ENCODE measurements around the gene TSTD2. TPM values are rescaled to one million over a fixed set of nuclear protein-coding genes. Genes with fewer than 3 reads are reported as not detected.

Gene TSTD2
- total RNA-seq, 1 experiment from 2014 or later = 16.8 TPM

DNA sequence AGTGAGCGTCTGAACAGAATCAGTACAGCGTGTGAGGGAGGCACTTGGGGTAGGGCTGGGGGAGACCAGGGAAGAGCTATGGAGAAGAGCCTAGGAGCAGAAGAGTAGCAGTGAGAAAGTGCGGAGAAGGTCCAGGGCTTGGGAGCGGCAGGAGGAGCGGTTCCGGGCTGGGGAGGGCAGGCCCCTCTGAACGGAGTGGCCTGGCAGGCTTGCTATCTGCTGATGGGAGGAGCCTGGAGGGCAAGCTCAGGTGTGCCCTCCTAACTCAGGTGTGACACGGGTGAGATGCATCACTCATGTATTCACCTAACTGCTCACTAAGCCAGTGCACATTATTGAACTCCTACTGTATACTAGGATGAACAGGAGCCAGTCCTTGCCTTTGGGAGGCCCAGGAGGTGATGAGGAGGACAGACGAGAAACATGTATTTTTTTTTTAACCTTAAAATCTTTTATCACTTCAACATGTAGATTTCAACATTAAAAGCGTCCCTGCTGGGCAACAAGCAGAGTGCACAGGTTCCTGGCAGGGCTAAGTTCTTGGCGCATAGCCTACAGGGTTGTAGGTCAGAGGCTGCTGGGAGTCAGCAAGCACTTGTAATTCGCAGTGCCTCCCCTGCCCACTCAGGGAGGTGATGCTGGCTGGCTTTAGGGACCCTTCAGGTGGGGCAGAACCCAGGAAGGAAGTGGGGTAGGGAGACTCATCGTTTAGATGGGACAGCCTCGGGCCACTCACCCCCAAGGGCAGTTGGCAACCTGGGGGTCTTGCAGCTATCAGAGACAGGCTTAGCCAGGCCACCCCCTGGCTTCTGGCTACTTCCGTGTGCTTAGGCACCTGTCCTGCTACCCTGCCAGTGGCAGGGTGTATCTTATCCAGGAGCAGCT is 76.2 kb downstream of the TSTD2 start:
- Mint-ChIP-seq H3K27ac (no peak overlapping the region), H3K27me3 (ENCODE audit: low read depth) (no peaks in the 10 kb centered on the region), H3K36me3 (no peaks in the 10 kb centered on the region), H3K4me1 (peaks cover 23% of the 10 kb centered on the region), H3K4me3 (no peak overlapping the region), H3K9me3 (no peaks in the 10 kb centered on the region)
- TF ChIP-seq EMX1 (CRISPR knock-in tag; IDR thresholded peaks at IDR 0.05) (no peak), GTF2I (CRISPR knock-in tag; conservative IDR thresholded peaks at IDR 0.05) (no peak), ZNF121 (CRISPR knock-in tag; IDR thresholded peaks at IDR 0.05) (no peak), ESRRA (CRISPR knock-in tag; IDR thresholded peaks at IDR 0.05; ENCODE audit: borderline replicate concordance) (no peak), NFYB (CRISPR knock-in tag; conservative IDR thresholded peaks at IDR 0.05; ENCODE audit: low read depth) (no peak)
- TF ChIP-seq, protein P1, sequence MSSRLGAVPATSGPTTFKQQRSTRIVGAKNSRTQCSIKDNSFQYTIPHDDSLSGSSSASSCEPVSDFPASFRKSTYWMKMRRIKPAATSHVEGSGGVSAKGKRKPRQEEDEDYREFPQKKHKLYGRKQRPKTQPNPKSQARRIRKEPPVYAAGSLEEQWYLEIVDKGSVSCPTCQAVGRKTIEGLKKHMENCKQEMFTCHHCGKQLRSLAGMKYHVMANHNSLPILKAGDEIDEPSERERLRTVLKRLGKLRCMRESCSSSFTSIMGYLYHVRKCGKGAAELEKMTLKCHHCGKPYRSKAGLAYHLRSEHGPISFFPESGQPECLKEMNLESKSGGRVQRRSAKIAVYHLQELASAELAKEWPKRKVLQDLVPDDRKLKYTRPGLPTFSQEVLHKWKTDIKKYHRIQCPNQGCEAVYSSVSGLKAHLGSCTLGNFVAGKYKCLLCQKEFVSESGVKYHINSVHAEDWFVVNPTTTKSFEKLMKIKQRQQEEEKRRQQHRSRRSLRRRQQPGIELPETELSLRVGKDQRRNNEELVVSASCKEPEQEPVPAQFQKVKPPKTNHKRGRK (CRISPR knock-in tag; IDR thresholded peaks at IDR 0.05; ENCODE audit: borderline replicate concordance) = no peak
- TF ChIP-seq, protein P2, sequence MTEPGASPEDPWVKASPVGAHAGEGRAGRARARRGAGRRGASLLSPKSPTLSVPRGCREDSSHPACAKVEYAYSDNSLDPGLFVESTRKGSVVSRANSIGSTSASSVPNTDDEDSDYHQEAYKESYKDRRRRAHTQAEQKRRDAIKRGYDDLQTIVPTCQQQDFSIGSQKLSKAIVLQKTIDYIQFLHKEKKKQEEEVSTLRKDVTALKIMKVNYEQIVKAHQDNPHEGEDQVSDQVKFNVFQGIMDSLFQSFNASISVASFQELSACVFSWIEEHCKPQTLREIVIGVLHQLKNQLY (CRISPR knock-in tag; IDR thresholded peaks at IDR 0.05) = no peak
- TF ChIP-seq, protein P3, sequence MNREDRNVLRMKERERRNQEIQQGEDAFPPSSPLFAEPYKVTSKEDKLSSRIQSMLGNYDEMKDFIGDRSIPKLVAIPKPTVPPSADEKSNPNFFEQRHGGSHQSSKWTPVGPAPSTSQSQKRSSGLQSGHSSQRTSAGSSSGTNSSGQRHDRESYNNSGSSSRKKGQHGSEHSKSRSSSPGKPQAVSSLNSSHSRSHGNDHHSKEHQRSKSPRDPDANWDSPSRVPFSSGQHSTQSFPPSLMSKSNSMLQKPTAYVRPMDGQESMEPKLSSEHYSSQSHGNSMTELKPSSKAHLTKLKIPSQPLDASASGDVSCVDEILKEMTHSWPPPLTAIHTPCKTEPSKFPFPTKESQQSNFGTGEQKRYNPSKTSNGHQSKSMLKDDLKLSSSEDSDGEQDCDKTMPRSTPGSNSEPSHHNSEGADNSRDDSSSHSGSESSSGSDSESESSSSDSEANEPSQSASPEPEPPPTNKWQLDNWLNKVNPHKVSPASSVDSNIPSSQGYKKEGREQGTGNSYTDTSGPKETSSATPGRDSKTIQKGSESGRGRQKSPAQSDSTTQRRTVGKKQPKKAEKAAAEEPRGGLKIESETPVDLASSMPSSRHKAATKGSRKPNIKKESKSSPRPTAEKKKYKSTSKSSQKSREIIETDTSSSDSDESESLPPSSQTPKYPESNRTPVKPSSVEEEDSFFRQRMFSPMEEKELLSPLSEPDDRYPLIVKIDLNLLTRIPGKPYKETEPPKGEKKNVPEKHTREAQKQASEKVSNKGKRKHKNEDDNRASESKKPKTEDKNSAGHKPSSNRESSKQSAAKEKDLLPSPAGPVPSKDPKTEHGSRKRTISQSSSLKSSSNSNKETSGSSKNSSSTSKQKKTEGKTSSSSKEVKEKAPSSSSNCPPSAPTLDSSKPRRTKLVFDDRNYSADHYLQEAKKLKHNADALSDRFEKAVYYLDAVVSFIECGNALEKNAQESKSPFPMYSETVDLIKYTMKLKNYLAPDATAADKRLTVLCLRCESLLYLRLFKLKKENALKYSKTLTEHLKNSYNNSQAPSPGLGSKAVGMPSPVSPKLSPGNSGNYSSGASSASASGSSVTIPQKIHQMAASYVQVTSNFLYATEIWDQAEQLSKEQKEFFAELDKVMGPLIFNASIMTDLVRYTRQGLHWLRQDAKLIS (CRISPR knock-in tag; IDR thresholded peaks at IDR 0.05; ENCODE audit: borderline replicate concordance) = no peak
- ChIA-PET CTCF (interaction anchor here (0.8 to 2.7 kb wide), 3 partner anchors 41 to 97 kb away, joined by 4 to 12 read pairs (median 10); partner anchors contain the start of gene TMOD1), POLR2A (no interaction called here)
- ATAC-seq (peak; percentile 38), DNase-seq (ENCODE audit: low spot score) (no peak)

DNA sequence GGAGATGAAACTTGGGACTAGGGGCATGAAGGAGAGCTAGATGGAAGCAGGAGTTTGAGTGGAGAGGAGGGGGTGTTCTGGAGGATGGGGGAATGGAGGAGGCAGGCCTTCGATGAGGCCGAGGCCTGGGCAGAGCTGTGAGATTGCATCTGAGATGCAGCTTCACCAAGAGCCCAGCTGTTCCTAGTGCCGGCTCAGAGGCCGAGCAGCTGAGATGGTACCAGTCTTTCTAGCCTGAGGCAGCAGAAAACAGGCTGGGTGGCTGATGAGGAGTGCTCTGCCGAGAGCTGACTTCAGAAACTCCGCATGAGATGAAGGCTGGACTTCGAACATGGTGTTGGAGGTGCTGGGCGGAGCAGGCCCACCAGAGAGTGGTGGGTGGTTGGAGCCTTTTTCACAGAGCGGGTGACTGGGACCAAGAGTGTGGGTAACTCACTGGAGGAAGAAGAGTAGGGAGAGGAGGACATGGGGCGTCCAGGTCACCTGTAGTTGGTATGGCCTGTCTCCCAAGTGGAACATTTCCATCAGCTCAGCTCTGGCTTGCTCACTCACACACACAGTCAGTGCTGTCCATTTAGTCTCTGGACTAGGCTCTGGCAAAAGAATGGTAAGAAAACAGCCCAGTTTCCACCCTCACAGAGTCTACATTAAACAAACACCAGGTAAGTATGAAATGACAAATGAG is 77.0 kb downstream of the TSTD2 start:
- no peaks in the 10 kb centered on the region for H3K36me3 Mint-ChIP-seq
- H3K4me1 Mint-ChIP-seq = peaks cover 23% of the 10 kb centered on the region
- no peaks in the 10 kb centered on the region for H3K27me3 Mint-ChIP-seq (ENCODE audit: low read depth)
- ChIA-PET CTCF (interaction anchor here (1.5 to 2.7 kb wide), 2 partner anchors 42 to 55 kb away, joined by 10 to 12 read pairs; partner anchors contain the start of gene TMOD1), POLR2A (no interaction called here)
- no peak for DNase-seq (ENCODE audit: low spot score)
- ATAC-seq = no peak
- no peaks in the 10 kb centered on the region for H3K9me3 Mint-ChIP-seq
- H3K4me3 Mint-ChIP-seq = no peak overlapping the region
- no peak overlapping the region for H3K27ac Mint-ChIP-seq
- no peak for TF ChIP-seq OVOL2 (CRISPR knock-in tag; IDR thresholded peaks at IDR 0.05; ENCODE audit: borderline replicate concordance)
- TF ChIP-seq, protein P4, sequence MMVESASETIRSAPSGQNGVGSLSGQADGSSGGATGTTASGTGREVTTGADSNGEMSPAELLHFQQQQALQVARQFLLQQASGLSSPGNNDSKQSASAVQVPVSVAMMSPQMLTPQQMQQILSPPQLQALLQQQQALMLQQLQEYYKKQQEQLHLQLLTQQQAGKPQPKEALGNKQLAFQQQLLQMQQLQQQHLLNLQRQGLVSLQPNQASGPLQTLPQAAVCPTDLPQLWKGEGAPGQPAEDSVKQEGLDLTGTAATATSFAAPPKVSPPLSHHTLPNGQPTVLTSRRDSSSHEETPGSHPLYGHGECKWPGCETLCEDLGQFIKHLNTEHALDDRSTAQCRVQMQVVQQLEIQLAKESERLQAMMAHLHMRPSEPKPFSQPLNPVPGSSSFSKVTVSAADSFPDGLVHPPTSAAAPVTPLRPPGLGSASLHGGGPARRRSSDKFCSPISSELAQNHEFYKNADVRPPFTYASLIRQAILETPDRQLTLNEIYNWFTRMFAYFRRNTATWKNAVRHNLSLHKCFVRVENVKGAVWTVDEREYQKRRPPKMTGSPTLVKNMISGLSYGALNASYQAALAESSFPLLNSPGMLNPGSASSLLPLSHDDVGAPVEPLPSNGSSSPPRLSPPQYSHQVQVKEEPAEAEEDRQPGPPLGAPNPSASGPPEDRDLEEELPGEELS (CRISPR knock-in tag; IDR thresholded peaks at IDR 0.05) = no peak
- TF ChIP-seq MXD4 (CRISPR knock-in tag; IDR thresholded peaks at IDR 0.05; ENCODE audit: borderline replicate concordance) = no peak
- TF ChIP-seq ZNF263 (CRISPR knock-in tag; IDR thresholded peaks at IDR 0.05; ENCODE audit: low read depth) = no peak
- TF ChIP-seq, protein P5, sequence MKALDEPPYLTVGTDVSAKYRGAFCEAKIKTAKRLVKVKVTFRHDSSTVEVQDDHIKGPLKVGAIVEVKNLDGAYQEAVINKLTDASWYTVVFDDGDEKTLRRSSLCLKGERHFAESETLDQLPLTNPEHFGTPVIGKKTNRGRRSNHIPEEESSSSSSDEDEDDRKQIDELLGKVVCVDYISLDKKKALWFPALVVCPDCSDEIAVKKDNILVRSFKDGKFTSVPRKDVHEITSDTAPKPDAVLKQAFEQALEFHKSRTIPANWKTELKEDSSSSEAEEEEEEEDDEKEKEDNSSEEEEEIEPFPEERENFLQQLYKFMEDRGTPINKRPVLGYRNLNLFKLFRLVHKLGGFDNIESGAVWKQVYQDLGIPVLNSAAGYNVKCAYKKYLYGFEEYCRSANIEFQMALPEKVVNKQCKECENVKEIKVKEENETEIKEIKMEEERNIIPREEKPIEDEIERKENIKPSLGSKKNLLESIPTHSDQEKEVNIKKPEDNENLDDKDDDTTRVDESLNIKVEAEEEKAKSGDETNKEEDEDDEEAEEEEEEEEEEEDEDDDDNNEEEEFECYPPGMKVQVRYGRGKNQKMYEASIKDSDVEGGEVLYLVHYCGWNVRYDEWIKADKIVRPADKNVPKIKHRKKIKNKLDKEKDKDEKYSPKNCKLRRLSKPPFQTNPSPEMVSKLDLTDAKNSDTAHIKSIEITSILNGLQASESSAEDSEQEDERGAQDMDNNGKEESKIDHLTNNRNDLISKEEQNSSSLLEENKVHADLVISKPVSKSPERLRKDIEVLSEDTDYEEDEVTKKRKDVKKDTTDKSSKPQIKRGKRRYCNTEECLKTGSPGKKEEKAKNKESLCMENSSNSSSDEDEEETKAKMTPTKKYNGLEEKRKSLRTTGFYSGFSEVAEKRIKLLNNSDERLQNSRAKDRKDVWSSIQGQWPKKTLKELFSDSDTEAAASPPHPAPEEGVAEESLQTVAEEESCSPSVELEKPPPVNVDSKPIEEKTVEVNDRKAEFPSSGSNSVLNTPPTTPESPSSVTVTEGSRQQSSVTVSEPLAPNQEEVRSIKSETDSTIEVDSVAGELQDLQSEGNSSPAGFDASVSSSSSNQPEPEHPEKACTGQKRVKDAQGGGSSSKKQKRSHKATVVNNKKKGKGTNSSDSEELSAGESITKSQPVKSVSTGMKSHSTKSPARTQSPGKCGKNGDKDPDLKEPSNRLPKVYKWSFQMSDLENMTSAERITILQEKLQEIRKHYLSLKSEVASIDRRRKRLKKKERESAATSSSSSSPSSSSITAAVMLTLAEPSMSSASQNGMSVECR (CRISPR knock-in tag; IDR thresholded peaks at IDR 0.05; ENCODE audit: borderline replicate concordance) = no peak
- TF ChIP-seq, protein P6, sequence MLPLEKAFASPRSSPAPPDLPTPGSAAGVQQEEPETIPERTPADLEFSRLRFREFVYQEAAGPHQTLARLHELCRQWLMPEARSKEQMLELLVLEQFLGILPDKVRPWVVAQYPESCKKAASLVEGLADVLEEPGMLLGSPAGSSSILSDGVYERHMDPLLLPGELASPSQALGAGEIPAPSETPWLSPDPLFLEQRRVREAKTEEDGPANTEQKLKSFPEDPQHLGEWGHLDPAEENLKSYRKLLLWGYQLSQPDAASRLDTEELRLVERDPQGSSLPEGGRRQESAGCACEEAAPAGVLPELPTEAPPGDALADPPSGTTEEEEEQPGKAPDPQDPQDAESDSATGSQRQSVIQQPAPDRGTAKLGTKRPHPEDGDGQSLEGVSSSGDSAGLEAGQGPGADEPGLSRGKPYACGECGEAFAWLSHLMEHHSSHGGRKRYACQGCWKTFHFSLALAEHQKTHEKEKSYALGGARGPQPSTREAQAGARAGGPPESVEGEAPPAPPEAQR (CRISPR knock-in tag; IDR thresholded peaks at IDR 0.05) = no peak
- TF ChIP-seq, protein P7, sequence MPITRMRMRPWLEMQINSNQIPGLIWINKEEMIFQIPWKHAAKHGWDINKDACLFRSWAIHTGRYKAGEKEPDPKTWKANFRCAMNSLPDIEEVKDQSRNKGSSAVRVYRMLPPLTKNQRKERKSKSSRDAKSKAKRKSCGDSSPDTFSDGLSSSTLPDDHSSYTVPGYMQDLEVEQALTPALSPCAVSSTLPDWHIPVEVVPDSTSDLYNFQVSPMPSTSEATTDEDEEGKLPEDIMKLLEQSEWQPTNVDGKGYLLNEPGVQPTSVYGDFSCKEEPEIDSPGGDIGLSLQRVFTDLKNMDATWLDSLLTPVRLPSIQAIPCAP (CRISPR knock-in tag; IDR thresholded peaks at IDR 0.05) = no peak
- TF ChIP-seq, protein P8, sequence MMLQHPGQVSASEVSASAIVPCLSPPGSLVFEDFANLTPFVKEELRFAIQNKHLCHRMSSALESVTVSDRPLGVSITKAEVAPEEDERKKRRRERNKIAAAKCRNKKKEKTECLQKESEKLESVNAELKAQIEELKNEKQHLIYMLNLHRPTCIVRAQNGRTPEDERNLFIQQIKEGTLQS (CRISPR knock-in tag; conservative IDR thresholded peaks at IDR 0.05) = no peak
